Nasal cavity respiratory epithelium epithelial cell of viscerocranial mucosa (primary cell): ENCODE data around the gene OR4D1. TPM values are rescaled to one million over a fixed set of nuclear protein-coding genes. Genes with fewer than 3 reads are reported as not detected.

Source experiments
- total RNA-seq: library from RNA; depleted of rRNA; stranded (reverse); fragments of >200 nt; gene quantifications from 2 replicates; pipeline ENCODE4 v1.2.3, GENCODE V29; 2014

Gene OR4D1
- not detected in 2 replicates for total RNA-seq

GRCh38 chr17:58147930-58148434 lies at the start of gene OR4D1:
Gene OR4D1 (plus strand): TSS chr17:58148384. CDS start chr17:58155154, 6,770 bp downstream.

GRCh38 chr17:58166682-58167081 lies 18.5 kb downstream of the OR4D1 start, which contains the start of gene OR4D2:
Gene OR4D2 (plus strand): TSS chr17:58166982. CDS start chr17:58169656, 2,674 bp downstream.

GRCh38 chr17:58192612-58193011 lies 44.4 kb downstream of the OR4D1 start, which contains the start of gene EPX:
Gene EPX (plus strand): TSS chr17:58192726. CDS start chr17:58192847, 121 bp downstream.

Other genes starting within 250 kb of the OR4D1 start
- gene CUEDC1, start 193.0 kb upstream of the OR4D1 start, total RNA-seq: 3.4 and 10.8 TPM in 2 replicates
- 21.9 and 39.3 TPM in 2 replicates for gene VEZF1, start 160.1 kb upstream of the OR4D1 start, total RNA-seq
- 145 and 263 TPM in 2 replicates for gene SRSF1, start 141.1 kb upstream of the OR4D1 start, total RNA-seq
- 21.9 and 36.1 TPM in 2 replicates for gene DYNLL2, start 65.0 kb upstream of the OR4D1 start, total RNA-seq
- gene OR4D2, start 18.6 kb downstream of the OR4D1 start, total RNA-seq: not detected in 2 replicates
- not detected in 2 replicates for gene EPX, start 44.3 kb downstream of the OR4D1 start, total RNA-seq
- gene MKS1, start 70.9 kb downstream of the OR4D1 start, total RNA-seq: 10.6 and 11.5 TPM in 2 replicates
- gene LPO, start 90.2 kb downstream of the OR4D1 start, total RNA-seq: under 0.01 and 0.21 TPM in 2 replicates
- not detected in 2 replicates for gene MPO, start 132.6 kb downstream of the OR4D1 start, total RNA-seq
- gene TSPOAP1, start 180.4 kb downstream of the OR4D1 start, total RNA-seq: under 0.01 and 0.93 TPM in 2 replicates
- 30.9 and 42.0 TPM in 2 replicates for gene SUPT4H1, start 203.8 kb downstream of the OR4D1 start, total RNA-seq